HG03103 (cell line): ENCODE measurements around the gene DAAM1.

Experiments used
- ATAC-seq: cut with Tn5 transposase; IDR thresholded peaks from one replicate; pipeline ENCODE4 v1.9.1; 2021; ENCODE audit warnings: low read depth; ENCODE audit not compliant: unreplicated experiment

The DAAM1 gene

GRCh38 chr14:59186306-59186705 is 2.2 kb upstream of the DAAM1 start:
- no peak for ATAC-seq

- ATAC-seq = no peak
These were observed 1.3 kb upstream of the DAAM1 start for GRCh38 chr14:59187118-59187517.

GRCh38 chr14:59187802-59188460 is 536 bp upstream of the DAAM1 start:
- peak; percentile 7 for ATAC-seq

- ATAC-seq = peak; percentile 7
These were observed 771 bp downstream of the DAAM1 start for GRCh38 chr14:59189091-59189785.

GRCh38 chr14:59189786-59190368 is 1.4 kb downstream of the DAAM1 start:
- peak; percentile 38 for ATAC-seq

- peak; percentile 5 for ATAC-seq
These were observed 1.9 kb downstream of the DAAM1 start for GRCh38 chr14:59190372-59190771.

- no peak for ATAC-seq
These were observed 7.4 kb downstream of the DAAM1 start for GRCh38 chr14:59195912-59196311.

- no peak for ATAC-seq
These were observed 9.3 kb downstream of the DAAM1 start for GRCh38 chr14:59197695-59198262.

GRCh38 chr14:59199205-59199604 is 10.7 kb downstream of the DAAM1 start:
- no peak for ATAC-seq

- ATAC-seq = no peak
These were observed 11.1 kb downstream of the DAAM1 start for GRCh38 chr14:59199614-59200013.

GRCh38 chr14:59200195-59200594 is 11.7 kb downstream of the DAAM1 start:
- ATAC-seq = no peak

GRCh38 chr14:59202031-59202430 is 13.6 kb downstream of the DAAM1 start:
- no peak for ATAC-seq

- ATAC-seq = no peak
These were observed 15.8 kb downstream of the DAAM1 start for GRCh38 chr14:59204305-59204704.

- ATAC-seq = no peak
These were observed 18.4 kb downstream of the DAAM1 start for GRCh38 chr14:59206892-59207291.

- ATAC-seq = no peak
These were observed 19.1 kb downstream of the DAAM1 start for GRCh38 chr14:59207506-59207933.

GRCh38 chr14:59208224-59208814 is 19.9 kb downstream of the DAAM1 start:
- ATAC-seq = no peak

GRCh38 chr14:59208954-59209353 is 20.5 kb downstream of the DAAM1 start:
- no peak for ATAC-seq

- no peak for ATAC-seq
These were observed 22.2 kb downstream of the DAAM1 start for GRCh38 chr14:59210621-59211020.

- no peak for ATAC-seq
These were observed 25.2 kb downstream of the DAAM1 start for GRCh38 chr14:59213368-59214315.

GRCh38 chr14:59214702-59215302 is 26.3 kb downstream of the DAAM1 start:
- ATAC-seq = peak; percentile 59
